ENCODE measurements around the gene RABGAP1L.

Gene RABGAP1L

DNA sequence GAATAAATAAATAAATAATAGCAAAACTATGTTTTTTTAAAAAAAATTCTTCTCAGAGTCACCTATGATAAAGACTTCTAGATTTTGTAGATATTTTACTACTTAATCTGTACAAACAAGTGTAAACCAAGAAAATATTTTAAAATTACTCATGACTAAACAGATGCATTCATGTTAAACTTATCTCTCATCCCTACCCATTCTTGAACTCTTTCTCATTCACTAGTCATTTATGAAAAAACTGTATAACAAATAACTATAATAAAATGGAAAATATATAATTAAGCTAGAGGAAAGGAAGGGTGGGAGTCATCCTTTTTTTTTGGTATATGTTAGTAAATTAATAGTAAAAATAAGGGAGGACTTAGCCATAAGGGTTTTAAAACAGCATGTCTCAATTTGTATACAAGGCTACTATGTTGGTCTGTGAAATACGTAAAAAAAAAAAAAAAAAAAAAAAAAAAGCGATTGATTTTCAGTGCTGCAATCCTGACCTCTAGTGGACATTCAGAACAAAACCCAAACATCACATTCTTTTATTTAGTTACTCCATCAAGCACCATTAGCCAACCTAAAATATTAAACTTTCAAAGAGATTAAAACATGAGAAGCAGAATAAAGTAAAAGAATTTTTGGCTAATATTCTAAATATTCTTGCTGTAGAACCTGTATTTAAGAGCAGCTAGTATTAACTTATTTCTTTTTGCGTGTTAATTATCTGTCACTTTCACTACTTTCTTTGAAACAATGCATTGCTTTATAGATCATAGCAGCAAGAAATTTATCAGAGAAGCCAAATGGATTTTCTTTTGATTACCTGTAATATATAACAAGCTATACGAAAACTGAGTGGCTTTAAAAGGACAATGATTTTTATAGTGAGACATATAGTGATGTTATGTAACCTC, 584.6 kb downstream of the RABGAP1L start:
- Histone ChIP-seq H4K20me1 (ENCODE audit: low read depth, low read length) (no peaks in the 10 kb centered on the region), H3F3A (ENCODE audit: insufficient read depth) (peaks cover 30% of the 10 kb centered on the region), H3K9me2 (replicated peaks; ENCODE audit: insufficient read depth, low read length) (no peaks in the 10 kb centered on the region), H3K27ac (ENCODE audit: low read depth, low read length) (peak overlapping the region; percentile 66), H2AFZ (ENCODE audit: low read depth, low read length, severe bottlenecking) (no peak overlapping the region), H3K9me3 (ENCODE audit: insufficient read depth, low read length) (no peaks in the 10 kb centered on the region), H3K4me3 (ENCODE audit: insufficient read depth, low read length, poor library complexity, severe bottlenecking) (no peak overlapping the region), H3K4me2 (ENCODE audit: low read depth, low read length, poor library complexity, severe bottlenecking) (peak overlapping the region; percentile 46), H3K9ac (ENCODE audit: low read length) (no peak overlapping the region), H3K79me2 (ENCODE audit: insufficient read depth, low read length) (no peaks in the 10 kb centered on the region), H3K27me3 (ENCODE audit: low read length) (no peaks in the 10 kb centered on the region), H3K36me3 (ENCODE audit: low read length) (no peaks in the 10 kb centered on the region)
- TF ChIP-seq CTCF (IDR thresholded peaks at IDR 0.05; ENCODE audit: insufficient read depth, low read length, poor library complexity, severe bottlenecking) = peak; percentile 68
- TF ChIP-seq EZH2phosphoT487 (conservative IDR thresholded peaks at IDR 0.05; ENCODE audit: low read length) = no peak

GRCh38 chr1:174744886-174745285, 585.6 kb downstream of the RABGAP1L start:
- no peak overlapping the region for H3K4me2 ChIP-seq (ENCODE audit: low read depth, low read length, poor library complexity, severe bottlenecking)
- no peak overlapping the region for H2AFZ ChIP-seq (ENCODE audit: low read depth, low read length, severe bottlenecking)
- H4K20me1 ChIP-seq (ENCODE audit: low read depth, low read length) = no peaks in the 10 kb centered on the region
- H3F3A ChIP-seq (ENCODE audit: insufficient read depth) = peaks cover 20% of the 10 kb centered on the region
- TF ChIP-seq EZH2phosphoT487 (conservative IDR thresholded peaks at IDR 0.05; ENCODE audit: low read length) = no peak
- TF ChIP-seq CTCF (IDR thresholded peaks at IDR 0.05; ENCODE audit: insufficient read depth, low read length, poor library complexity, severe bottlenecking) = no peak
- H3K9me2 ChIP-seq (replicated peaks; ENCODE audit: insufficient read depth, low read length) = no peaks in the 10 kb centered on the region
- no peak overlapping the region for H3K4me3 ChIP-seq (ENCODE audit: insufficient read depth, low read length, poor library complexity, severe bottlenecking)
- no peak overlapping the region for H3K9ac ChIP-seq (ENCODE audit: low read length)
- H3K9me3 ChIP-seq (ENCODE audit: insufficient read depth, low read length) = no peaks in the 10 kb centered on the region
- no peaks in the 10 kb centered on the region for H3K79me2 ChIP-seq (ENCODE audit: insufficient read depth, low read length)
- H3K27ac ChIP-seq (ENCODE audit: low read depth, low read length) = no peak overlapping the region
- no peaks in the 10 kb centered on the region for H3K36me3 ChIP-seq (ENCODE audit: low read length)
- no peaks in the 10 kb centered on the region for H3K27me3 ChIP-seq (ENCODE audit: low read length)

DNA sequence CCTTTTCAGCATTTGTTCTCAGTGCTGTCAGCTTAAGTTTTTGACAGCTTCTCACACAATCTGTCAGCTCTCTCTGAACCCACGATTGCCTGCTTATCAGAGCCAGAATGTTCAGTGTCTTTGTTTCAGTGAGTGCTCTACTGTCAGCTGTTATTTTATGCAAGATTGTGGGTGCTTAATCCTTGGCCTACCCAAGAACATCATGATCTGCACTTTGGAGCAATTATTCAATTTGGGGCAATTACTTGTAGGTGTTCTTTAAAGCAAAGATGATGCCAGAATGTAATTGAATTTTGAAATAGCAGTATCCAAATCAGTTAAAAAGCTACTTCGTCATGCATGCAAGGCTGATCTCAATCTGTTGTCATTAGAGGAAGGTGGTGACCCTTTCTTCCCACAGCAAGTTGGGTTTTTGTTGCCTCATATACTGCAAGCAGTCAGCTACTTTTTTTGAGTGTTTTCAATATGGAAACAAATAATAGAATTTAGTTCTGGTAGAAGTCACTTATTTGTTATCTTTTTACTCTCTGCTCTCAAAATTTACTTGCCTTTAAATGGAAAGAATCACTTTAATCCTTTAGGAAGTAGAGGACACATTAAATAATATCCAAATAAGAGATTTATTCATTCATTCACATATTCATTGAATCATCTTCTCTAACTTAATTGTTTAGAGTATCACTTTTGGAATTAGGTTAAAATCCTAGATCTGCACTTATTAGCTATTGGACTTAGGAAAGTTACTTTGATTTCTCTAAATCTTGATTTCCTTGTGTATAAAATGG, 586.9 kb downstream of the RABGAP1L start:
- H3K9me2 ChIP-seq (replicated peaks; ENCODE audit: insufficient read depth, low read length) = no peaks in the 10 kb centered on the region
- no peak overlapping the region for H3K27ac ChIP-seq (ENCODE audit: low read depth, low read length)
- TF ChIP-seq EZH2phosphoT487 (conservative IDR thresholded peaks at IDR 0.05; ENCODE audit: low read length) = no peak
- TF ChIP-seq CTCF (IDR thresholded peaks at IDR 0.05; ENCODE audit: insufficient read depth, low read length, poor library complexity, severe bottlenecking) = no peak

More for the DNA sequence above, 586.9 kb downstream of the RABGAP1L start:
- Histone ChIP-seq H2AFZ (ENCODE audit: low read depth, low read length, severe bottlenecking) (no peak overlapping the region), H3K9ac (ENCODE audit: low read length) (no peak overlapping the region), H3K4me2 (ENCODE audit: low read depth, low read length, poor library complexity, severe bottlenecking) (no peak overlapping the region), H3K4me3 (ENCODE audit: insufficient read depth, low read length, poor library complexity, severe bottlenecking) (no peak overlapping the region), H3K36me3 (ENCODE audit: low read length) (no peaks in the 10 kb centered on the region), H4K20me1 (ENCODE audit: low read depth, low read length) (no peaks in the 10 kb centered on the region), H3K9me3 (ENCODE audit: insufficient read depth, low read length) (no peaks in the 10 kb centered on the region), H3F3A (ENCODE audit: insufficient read depth) (peaks cover 14% of the 10 kb centered on the region), H3K79me2 (ENCODE audit: insufficient read depth, low read length) (no peaks in the 10 kb centered on the region), H3K27me3 (ENCODE audit: low read length) (no peaks in the 10 kb centered on the region)
